GM19452 (cell line): Measurements from ENCODE around the gene BICDL1.

Experiments used
- ATAC-seq: cut with Tn5 transposase; IDR thresholded peaks from one replicate; pipeline ENCODE4 v1.9.1; 2021; ENCODE audit not compliant: unreplicated experiment

The BICDL1 gene

GRCh38 chr12:120098756-120099470 is 109.9 kb downstream of the BICDL1 start:
- ATAC-seq = no peak

GRCh38 chr12:120099738-120100137 is 110.7 kb downstream of the BICDL1 start:
- no peak for ATAC-seq

GRCh38 chr12:120100630-120101029 is 111.6 kb downstream of the BICDL1 start:
- ATAC-seq = no peak

GRCh38 chr12:120101182-120101581 is 112.1 kb downstream of the BICDL1 start:
- ATAC-seq = no peak

GRCh38 chr12:120101617-120102016 is 112.6 kb downstream of the BICDL1 start:
- no peak for ATAC-seq

- no peak for ATAC-seq
Observed at GRCh38 chr12:120102189-120103043, 113.4 kb downstream of the BICDL1 start.

GRCh38 chr12:120103044-120103338 is 114.0 kb downstream of the BICDL1 start:
- ATAC-seq = no peak

GRCh38 chr12:120103371-120103770 is 114.3 kb downstream of the BICDL1 start:
- no peak for ATAC-seq

- no peak for ATAC-seq
Observed at GRCh38 chr12:120106151-120106550, 117.1 kb downstream of the BICDL1 start.

- no peak for ATAC-seq
Observed at GRCh38 chr12:120109570-120110267, 120.7 kb downstream of the BICDL1 start.

- ATAC-seq = peak; percentile 77
Observed at GRCh38 chr12:120110550-120111501, 121.8 kb downstream of the BICDL1 start.

GRCh38 chr12:120115066-120115465 is 126.0 kb downstream of the BICDL1 start:
- no peak for ATAC-seq

GRCh38 chr12:120115692-120116440 is 126.8 kb downstream of the BICDL1 start:
- no peak for ATAC-seq

- ATAC-seq = no peak
Observed at GRCh38 chr12:120116441-120116791, 127.4 kb downstream of the BICDL1 start, which contains the start of gene RAB35. Gene RAB35, minus strand, starts transcription at chr12:120116753. Its CDS starts 103 bp downstream, at chr12:120116650.

GRCh38 chr12:120116792-120117651 is 128.0 kb downstream of the BICDL1 start:
- peak; percentile 43 for ATAC-seq

- ATAC-seq = no peak
Observed at GRCh38 chr12:120117961-120118320, 128.9 kb downstream of the BICDL1 start.

GRCh38 chr12:120118321-120119061 is 129.5 kb downstream of the BICDL1 start:
- no peak for ATAC-seq

GRCh38 chr12:120119271-120119973 is 130.4 kb downstream of the BICDL1 start:
- peak; percentile 23 for ATAC-seq
